SK-N-SH treated with all-trans-retinoic acid at 6 μM for 48 hours (cell line): Measurements from ENCODE around the gene CASP7.
"Not testable (repeated sequence)": the region's sequence is repeated elsewhere in the genome, so short reads cannot be mapped to it uniquely, and the experiment has no call there.

Experiments used
- ATAC-seq: fragments of 200-7000 bp; cut with Tn5 transposase; 3 replicates; pipeline ENCODE4 v1.9.1; 2020; ENCODE audit warnings: mild to moderate bottlenecking, moderate library complexity
- ARNTL ChIP-seq: fragments of 450-650 bp; formaldehyde crosslinking; IDR thresholded peaks from 2 replicates; pipeline ENCODE4 v1.5.0; 2020; ENCODE audit warnings: low read depth, mild to moderate bottlenecking, moderate library complexity, borderline replicate concordance
- CREB5 ChIP-seq: fragments of 250-450 bp; sonication (Bioruptor Pico); IDR thresholded peaks from 2 replicates; pipeline ENCODE4 v1.5.1; 2020; ENCODE audit warnings: low read depth, mild to moderate bottlenecking, moderate library complexity
- CSDC2 ChIP-seq: fragments of 250-450 bp; sonication (Bioruptor Pico); IDR thresholded peaks from 2 replicates; pipeline ENCODE4 v1.5.0; 2020; ENCODE audit warnings: mild to moderate bottlenecking, moderate library complexity
- ESRRG ChIP-seq: fragments of 250-450 bp; sonication (Bioruptor Pico); IDR thresholded peaks from 2 replicates; pipeline ENCODE4 v1.6.1; 2021; ENCODE audit warnings: mild to moderate bottlenecking
- GLIS3 ChIP-seq: fragments of 250-450 bp; sonication (Bioruptor Pico); IDR thresholded peaks from 2 replicates; pipeline ENCODE4 v1.5.0; 2020; ENCODE audit warnings: mild to moderate bottlenecking, moderate library complexity
- ISL1 ChIP-seq: fragments of 250-450 bp; sonication (Bioruptor Pico); IDR thresholded peaks from 2 replicates; pipeline ENCODE4 v2.1.2; 2022; ENCODE audit warnings: mild to moderate bottlenecking, moderate library complexity
- OSR1 ChIP-seq: fragments of 250-450 bp; sonication (Bioruptor Pico); IDR thresholded peaks from 2 replicates; pipeline ENCODE4 v1.8.0; 2022; ENCODE audit warnings: moderate library complexity, mild to moderate bottlenecking, inconsistent platforms
- POU6F1 ChIP-seq: fragments of 250-450 bp; sonication (Bioruptor Pico); IDR thresholded peaks from 2 replicates; pipeline ENCODE4 v1.8.0; 2021; ENCODE audit warnings: low read depth, mild to moderate bottlenecking, moderate library complexity, borderline replicate concordance
- RARB ChIP-seq: fragments of 250-450 bp; sonication (Bioruptor Pico); IDR thresholded peaks from 2 replicates; pipeline ENCODE4 v1.8.0; 2021; ENCODE audit warnings: mild to moderate bottlenecking, moderate library complexity
- SNAI2 ChIP-seq: fragments of 250-450 bp; sonication (Bioruptor Pico); IDR thresholded peaks from 2 replicates; pipeline ENCODE4 v1.5.0; 2020; ENCODE audit warnings: mild to moderate bottlenecking, moderate library complexity
- TCF4 ChIP-seq: fragments of 250-450 bp; sonication (Bioruptor Pico); IDR thresholded peaks from 2 replicates; pipeline ENCODE4 v1.8.0; 2021; ENCODE audit warnings: mild to moderate bottlenecking, moderate library complexity, borderline replicate concordance
- TOX ChIP-seq: fragments of 250-450 bp; sonication (Bioruptor Pico); IDR thresholded peaks from 2 replicates; pipeline ENCODE4 v1.8.0; 2021; ENCODE audit warnings: mild to moderate bottlenecking, moderate library complexity, borderline replicate concordance
- ZC3H10 ChIP-seq: fragments of 250-450 bp; sonication (Bioruptor Pico); IDR thresholded peaks from 2 replicates; pipeline ENCODE4 v1.5.1; 2021; ENCODE audit warnings: mild to moderate bottlenecking, moderate library complexity
- ZFP3 ChIP-seq: fragments of 250-450 bp; sonication (Bioruptor Pico); IDR thresholded peaks from 2 replicates; pipeline ENCODE4 v1.5.0; 2020; ENCODE audit warnings: mild to moderate bottlenecking, moderate library complexity
- ZFP30 ChIP-seq: fragments of 450-650 bp; formaldehyde crosslinking; IDR thresholded peaks from 2 replicates; pipeline ENCODE4 v1.5.0; 2022; ENCODE audit warnings: mild to moderate bottlenecking, moderate library complexity
- ZNF565 ChIP-seq: fragments of 450-650 bp; formaldehyde crosslinking; conservative IDR thresholded peaks from 2 replicates; pipeline ENCODE4 v1.5.0; 2020; ENCODE audit warnings: low read depth, mild to moderate bottlenecking, moderate library complexity
- ZNF70 ChIP-seq: fragments of 450-650 bp; formaldehyde crosslinking; IDR thresholded peaks from 2 replicates; pipeline ENCODE4 v1.5.0; 2020; ENCODE audit warnings: mild to moderate bottlenecking, moderate library complexity
- ZNF8 ChIP-seq: fragments of 450-650 bp; formaldehyde crosslinking; IDR thresholded peaks from 2 replicates; pipeline ENCODE4 v1.5.0; 2020; ENCODE audit warnings: mild to moderate bottlenecking, moderate library complexity
- TF ChIP-seq, protein P1 (sequence below): fragments of 250-450 bp; sonication (Bioruptor Pico); IDR thresholded peaks from 2 replicates; pipeline ENCODE4 v1.5.1; 2021; ENCODE audit warnings: mild to moderate bottlenecking, moderate library complexity
- TF ChIP-seq, protein P2 (sequence below): fragments of 250-450 bp; sonication (Bioruptor Pico); IDR thresholded peaks from 2 replicates; pipeline ENCODE4 v1.5.0; 2020; ENCODE audit warnings: mild to moderate bottlenecking, moderate library complexity

CASP7 gene

DNA sequence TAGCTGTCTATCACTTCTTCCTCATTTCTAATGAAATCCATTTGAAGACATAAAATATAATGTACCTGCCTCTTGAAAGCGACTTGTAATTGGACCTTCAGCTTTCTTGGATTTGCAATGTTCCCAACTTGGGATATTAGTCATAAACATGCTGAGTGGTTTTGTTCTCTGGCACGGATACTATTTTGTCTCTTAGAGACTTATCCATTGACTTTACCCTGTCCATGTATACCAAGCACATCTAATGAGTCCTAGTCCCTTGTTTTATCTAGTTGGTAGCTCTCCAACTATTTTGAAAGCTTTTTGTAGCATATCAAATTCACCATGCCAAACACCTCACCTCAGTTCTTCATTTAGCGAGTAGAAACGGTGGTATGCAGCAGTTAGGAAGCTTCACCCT, 90.6 kb downstream of the CASP7 start (continued):
- no peak for TF ChIP-seq CREB5 (CRISPR knock-in tag)

GRCh38 chr10:113771131-113771530, 91.4 kb downstream of the CASP7 start:
- ATAC-seq = not testable (repeated sequence)

GRCh38 chr10:113775686-113776294, 96.1 kb downstream of the CASP7 start:
- TF ChIP-seq ISL1 (CRISPR knock-in tag) (no peak), SNAI2 (no peak), ARNTL (CRISPR knock-in tag) (no peak), TCF4 (no peak), OSR1 (CRISPR knock-in tag) (no peak), ZFP3 (CRISPR knock-in tag) (no peak), ESRRG (no peak), GLIS3 (CRISPR knock-in tag) (no peak), CSDC2 (no peak), ZNF565 (CRISPR knock-in tag) (no peak), ZNF70 (no peak), ZC3H10 (CRISPR knock-in tag) (no peak), ZFP30 (CRISPR knock-in tag) (no peak), RARB (CRISPR knock-in tag) (no peak), ZNF8 (CRISPR knock-in tag) (no peak), TOX (CRISPR knock-in tag) (no peak)
- TF ChIP-seq, protein P1, sequence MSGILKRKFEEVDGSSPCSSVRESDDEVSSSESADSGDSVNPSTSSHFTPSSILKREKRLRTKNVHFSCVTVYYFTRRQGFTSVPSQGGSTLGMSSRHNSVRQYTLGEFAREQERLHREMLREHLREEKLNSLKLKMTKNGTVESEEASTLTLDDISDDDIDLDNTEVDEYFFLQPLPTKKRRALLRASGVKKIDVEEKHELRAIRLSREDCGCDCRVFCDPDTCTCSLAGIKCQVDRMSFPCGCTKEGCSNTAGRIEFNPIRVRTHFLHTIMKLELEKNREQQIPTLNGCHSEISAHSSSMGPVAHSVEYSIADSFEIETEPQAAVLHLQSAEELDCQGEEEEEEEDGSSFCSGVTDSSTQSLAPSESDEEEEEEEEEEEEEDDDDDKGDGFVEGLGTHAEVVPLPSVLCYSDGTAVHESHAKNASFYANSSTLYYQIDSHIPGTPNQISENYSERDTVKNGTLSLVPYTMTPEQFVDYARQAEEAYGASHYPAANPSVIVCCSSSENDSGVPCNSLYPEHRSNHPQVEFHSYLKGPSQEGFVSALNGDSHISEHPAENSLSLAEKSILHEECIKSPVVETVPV (CRISPR knock-in tag) = no peak
- TF ChIP-seq, all 23 proteins: peak for 0
- ATAC-seq = no peak

GRCh38 chr10:113776553-113776952, 96.8 kb downstream of the CASP7 start:
- no peak for ATAC-seq
- no peak for TF ChIP-seq ZNF565 (CRISPR knock-in tag)
- no peak for TF ChIP-seq ESRRG
- TF ChIP-seq ZNF8 (CRISPR knock-in tag) = no peak
- no peak for TF ChIP-seq SNAI2
- TF ChIP-seq ISL1 (CRISPR knock-in tag) = no peak
- TF ChIP-seq ZNF70 = no peak
- TF ChIP-seq ZC3H10 (CRISPR knock-in tag) = no peak
- TF ChIP-seq, protein P2, sequence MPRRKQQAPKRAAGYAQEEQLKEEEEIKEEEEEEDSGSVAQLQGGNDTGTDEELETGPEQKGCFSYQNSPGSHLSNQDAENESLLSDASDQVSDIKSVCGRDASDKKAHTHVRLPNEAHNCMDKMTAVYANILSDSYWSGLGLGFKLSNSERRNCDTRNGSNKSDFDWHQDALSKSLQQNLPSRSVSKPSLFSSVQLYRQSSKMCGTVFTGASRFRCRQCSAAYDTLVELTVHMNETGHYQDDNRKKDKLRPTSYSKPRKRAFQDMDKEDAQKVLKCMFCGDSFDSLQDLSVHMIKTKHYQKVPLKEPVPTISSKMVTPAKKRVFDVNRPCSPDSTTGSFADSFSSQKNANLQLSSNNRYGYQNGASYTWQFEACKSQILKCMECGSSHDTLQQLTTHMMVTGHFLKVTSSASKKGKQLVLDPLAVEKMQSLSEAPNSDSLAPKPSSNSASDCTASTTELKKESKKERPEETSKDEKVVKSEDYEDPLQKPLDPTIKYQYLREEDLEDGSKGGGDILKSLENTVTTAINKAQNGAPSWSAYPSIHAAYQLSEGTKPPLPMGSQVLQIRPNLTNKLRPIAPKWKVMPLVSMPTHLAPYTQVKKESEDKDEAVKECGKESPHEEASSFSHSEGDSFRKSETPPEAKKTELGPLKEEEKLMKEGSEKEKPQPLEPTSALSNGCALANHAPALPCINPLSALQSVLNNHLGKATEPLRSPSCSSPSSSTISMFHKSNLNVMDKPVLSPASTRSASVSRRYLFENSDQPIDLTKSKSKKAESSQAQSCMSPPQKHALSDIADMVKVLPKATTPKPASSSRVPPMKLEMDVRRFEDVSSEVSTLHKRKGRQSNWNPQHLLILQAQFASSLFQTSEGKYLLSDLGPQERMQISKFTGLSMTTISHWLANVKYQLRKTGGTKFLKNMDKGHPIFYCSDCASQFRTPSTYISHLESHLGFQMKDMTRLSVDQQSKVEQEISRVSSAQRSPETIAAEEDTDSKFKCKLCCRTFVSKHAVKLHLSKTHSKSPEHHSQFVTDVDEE (CRISPR knock-in tag) = no peak
- no peak for TF ChIP-seq ZFP30 (CRISPR knock-in tag)
- TF ChIP-seq POU6F1 (CRISPR knock-in tag) = no peak
